ENCODE measurements around the gene PTPN13.

DNA sequence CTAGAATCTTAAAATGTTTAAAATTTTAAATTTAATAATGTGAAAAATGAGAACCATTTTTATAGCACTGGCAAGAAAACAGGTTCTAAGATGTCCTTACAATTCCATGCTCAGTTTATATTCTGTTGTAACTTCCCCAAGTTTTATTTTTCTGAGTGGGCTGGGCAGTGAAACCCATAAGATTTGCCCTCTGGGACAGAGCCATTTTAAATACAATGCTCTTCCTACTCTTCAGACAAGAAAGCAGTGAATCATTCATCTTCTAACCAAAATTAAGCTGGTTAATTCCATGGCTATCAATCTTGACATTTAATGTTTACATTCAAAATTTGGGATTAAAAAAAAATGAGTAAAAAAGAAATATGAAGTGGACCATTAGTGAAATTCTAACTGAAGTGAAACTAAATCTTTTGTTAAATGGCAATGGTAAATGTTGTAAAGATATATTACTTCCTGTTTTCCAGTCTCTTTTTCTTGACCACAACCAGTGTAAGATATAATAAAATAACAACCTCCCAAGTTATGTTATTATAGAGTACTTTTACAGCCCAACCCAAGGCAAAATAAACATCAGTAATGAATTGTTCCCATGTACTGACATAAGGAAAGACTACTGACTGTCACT lies 37.2 kb upstream of the PTPN13 start:
- TF ChIP-seq EZH2 (IDR thresholded peaks at IDR 0.05; ENCODE audit: insufficient read depth, poor library complexity, severe bottlenecking): no peak
- TF ChIP-seq EZH2phosphoT487 (IDR thresholded peaks at IDR 0.05; ENCODE audit: insufficient read depth, low read depth): no peak

Measured in GM23248 (cell line).